Measurements from ENCODE around the gene CHPF. TPM values are rescaled to one million over a fixed set of nuclear protein-coding genes. Genes with fewer than 3 reads are reported as not detected.

The CHPF gene
- total RNA-seq, 1 donor from 2014 or later: 23.2 TPM

- intact Hi-C loops (cut with DNase I): no loop called here
- TF ChIP-seq CTCF (IDR thresholded peaks at IDR 0.05): no peak
- Histone ChIP-seq H3K36me3 (peaks cover 33% of the 10 kb centered on the region), H3K4me3 (no peak overlapping the region), H3K27ac (no peak overlapping the region), H3K4me1 (peaks cover 29% of the 10 kb centered on the region), H3K9me3 (no peaks in the 10 kb centered on the region), H3K27me3 (ENCODE audit: low read depth) (peaks cover 26% of the 10 kb centered on the region)
- ATAC-seq (no peak), DNase-seq (no peak)
Observed at GRCh38 chr2:219500135-219500534, 43.5 kb downstream of the CHPF start.

GRCh38 chr2:219499555-219499954 is 44.1 kb downstream of the CHPF start:
- H3K4me1 ChIP-seq: peaks cover 29% of the 10 kb centered on the region
- peaks cover 30% of the 10 kb centered on the region for H3K27me3 ChIP-seq (ENCODE audit: low read depth)
- no peaks in the 10 kb centered on the region for H3K9me3 ChIP-seq
- H3K4me3 ChIP-seq: peak overlapping the region; percentile 80
- TF ChIP-seq CTCF (IDR thresholded peaks at IDR 0.05): no peak
- H3K36me3 ChIP-seq: peaks cover 27% of the 10 kb centered on the region
- DNase-seq (no peak), ATAC-seq (no peak)
- peak overlapping the region; percentile 93 for H3K27ac ChIP-seq
- intact Hi-C loops (cut with DNase I): no loop called here

GRCh38 chr2:219499058-219499307 is 44.6 kb downstream of the CHPF start:
- peak overlapping the region; percentile 80 for H3K4me3 ChIP-seq
- peak overlapping the region; percentile 93 for H3K27ac ChIP-seq
- H3K36me3 ChIP-seq: peaks cover 21% of the 10 kb centered on the region
- peaks cover 36% of the 10 kb centered on the region for H3K27me3 ChIP-seq (ENCODE audit: low read depth)
- intact Hi-C loops (cut with DNase I): no loop called here
- no peaks in the 10 kb centered on the region for H3K9me3 ChIP-seq
- no peak for DNase-seq
- ATAC-seq: no peak
- peaks cover 29% of the 10 kb centered on the region for H3K4me1 ChIP-seq
- no peak for TF ChIP-seq CTCF (IDR thresholded peaks at IDR 0.05)

- Histone ChIP-seq H3K9me3 (no peaks in the 10 kb centered on the region), H3K27ac (peak within 1 kb of the TSS; percentile 93), H3K4me1 (peaks cover 29% of the 10 kb centered on the region), H3K4me3 (peak within 1 kb of the TSS; percentile 80), H3K36me3 (peaks cover 16% of the 10 kb centered on the region), H3K27me3 (ENCODE audit: low read depth) (peaks cover 41% of the 10 kb centered on the region)
- peak; percentile 95 to 96 for ATAC-seq
- peak; percentile 96 for DNase-seq
- TF ChIP-seq CTCF (IDR thresholded peaks at IDR 0.05): no peak
- intact Hi-C loops (cut with DNase I): no loop called here
Observed at GRCh38 chr2:219498280-219499057, 45.1 kb downstream of the CHPF start, which contains the start of gene GMPPA. TSS of gene GMPPA (plus strand) at chr2:219498891. CDS start at chr2:219499976, 1,085 bp downstream.

- Histone ChIP-seq H3K27me3 (ENCODE audit: low read depth) (peaks cover 44% of the 10 kb centered on the region), H3K9me3 (no peaks in the 10 kb centered on the region), H3K36me3 (peaks cover 8% of the 10 kb centered on the region), H3K4me1 (peaks cover 29% of the 10 kb centered on the region), H3K4me3 (peak overlapping the region; percentile 80), H3K27ac (peak overlapping the region; percentile 93)
- peak; percentile 95 for DNase-seq
- intact Hi-C loops (cut with DNase I): no loop called here
- peak; percentile 91 to 93 for ATAC-seq
- no peak for TF ChIP-seq CTCF (IDR thresholded peaks at IDR 0.05)
Observed at GRCh38 chr2:219497495-219498279, 45.9 kb downstream of the CHPF start.

All from lower lobe of right lung (tissue), 2 donors.